Left ventricle myocardium superior (tissue), 1 donor: ENCODE measurements around the gene ARPC5. TPM values are rescaled to one million over a fixed set of nuclear protein-coding genes. Genes with fewer than 3 reads are reported as not detected.
"Not testable (repeated sequence)": the region's sequence is repeated elsewhere in the genome, so short reads cannot be mapped to it uniquely, and the experiment has no call there.

Experiments
- ATAC-seq: fragments of 200-7000 bp; cut with Tn5 transposase; one replicate; pipeline ENCODE4 v1.9.1; 2020; ENCODE audit warnings: mild to moderate bottlenecking, moderate library complexity
- DNase-seq: peaks from one replicate; pipeline ENCODE4 v3.0.0-alpha.2; 2020
- intact Hi-C: fragments of 100-400 bp; cut with micrococcal nuclease; formaldehyde crosslinking; loops from one replicate; pipeline ENCODE4 v1.11.0; 2022
- total RNA-seq: library from RNA; stranded (reverse); fragmentation: NEBNext Ultra II Directional; extraction: Animal tissue kit (Norgen Biotek cat#: 25700); gene quantifications from one replicate; pipeline ENCODE4 v1.2.1, GENCODE V29; 2021
- donor health status: DM: no; HTN: yes; CAD: no; lungs with severe emphysema.

ARPC5 gene
- total RNA-seq, 1 donor from 2014 or later, result 36.4 TPM

DNA sequence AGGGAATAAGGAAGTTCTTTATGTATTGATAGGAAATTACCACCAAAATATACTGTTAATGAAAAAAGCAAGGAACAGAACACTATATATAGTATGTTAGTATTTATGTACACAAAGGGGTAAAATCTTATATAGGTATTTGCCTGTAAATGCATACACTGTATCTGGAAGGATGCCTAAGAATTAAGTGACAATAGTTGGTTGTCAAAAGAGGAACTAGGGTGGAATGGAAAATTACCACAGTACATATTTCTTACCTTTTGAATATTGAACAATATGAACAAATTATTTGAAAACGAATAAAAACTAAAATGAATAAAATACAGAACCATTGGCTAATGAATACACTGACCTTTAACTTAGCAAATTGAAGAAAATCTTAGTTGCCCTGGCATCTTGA, 13.6 kb downstream of the ARPC5 start:
- intact Hi-C loops, result no loop called here
- DNase-seq (no peak), ATAC-seq (no peak)

- ATAC-seq, result no peak
- no peak for DNase-seq
- intact Hi-C loops, result no loop called here
These were observed 15.3 kb downstream of the ARPC5 start for GRCh38 chr1:183620311-183620710.

DNA sequence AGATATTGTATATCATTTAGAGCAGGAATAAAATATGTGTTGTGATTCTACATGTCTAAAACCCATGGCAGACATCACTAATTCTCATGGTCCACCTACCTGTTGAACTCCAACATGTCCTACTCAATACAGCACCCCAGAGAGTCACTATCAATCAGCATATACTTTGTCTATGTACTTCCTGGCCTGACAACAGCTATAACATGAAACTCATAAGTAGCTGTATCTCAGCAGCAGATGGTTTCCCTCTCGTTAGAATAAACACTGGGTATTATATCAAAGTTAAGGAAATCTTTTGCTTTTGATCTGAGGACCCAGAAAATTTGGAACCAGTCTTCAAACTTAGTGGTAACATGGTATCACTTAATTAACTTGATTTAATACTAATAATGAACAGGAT, 15.8 kb downstream of the ARPC5 start:
- DNase-seq (no peak), ATAC-seq (no peak)
- intact Hi-C loops, result no loop called here

- intact Hi-C loops, ATAC-seq, DNase-seq: not testable (repeated sequence)
These were observed 17.4 kb downstream of the ARPC5 start for GRCh38 chr1:183618202-183618601.

- DNase-seq, ATAC-seq, intact Hi-C loops: not testable (repeated sequence)
These were observed 22.6 kb downstream of the ARPC5 start for GRCh38 chr1:183612975-183613374.

DNA sequence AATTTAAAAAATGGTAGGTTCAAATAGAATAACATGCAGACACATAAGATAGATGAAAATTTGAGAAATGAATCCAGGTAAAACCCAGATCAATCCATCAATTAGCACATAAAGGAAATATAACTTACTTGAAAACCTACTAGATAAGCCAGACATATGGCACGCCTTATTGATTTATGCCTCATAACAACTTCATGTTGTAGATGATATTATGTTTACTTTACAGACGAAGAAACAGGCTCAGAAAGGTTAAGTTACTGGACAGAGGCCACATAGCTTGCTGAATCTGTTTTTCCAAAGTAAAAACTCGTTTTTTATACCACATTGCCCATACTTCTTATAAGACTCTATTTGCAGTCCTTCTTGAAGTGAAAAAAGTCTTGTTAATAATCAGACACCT, 23.2 kb downstream of the ARPC5 start:
- no peak for ATAC-seq
- intact Hi-C loops, result no loop called here

DNA sequence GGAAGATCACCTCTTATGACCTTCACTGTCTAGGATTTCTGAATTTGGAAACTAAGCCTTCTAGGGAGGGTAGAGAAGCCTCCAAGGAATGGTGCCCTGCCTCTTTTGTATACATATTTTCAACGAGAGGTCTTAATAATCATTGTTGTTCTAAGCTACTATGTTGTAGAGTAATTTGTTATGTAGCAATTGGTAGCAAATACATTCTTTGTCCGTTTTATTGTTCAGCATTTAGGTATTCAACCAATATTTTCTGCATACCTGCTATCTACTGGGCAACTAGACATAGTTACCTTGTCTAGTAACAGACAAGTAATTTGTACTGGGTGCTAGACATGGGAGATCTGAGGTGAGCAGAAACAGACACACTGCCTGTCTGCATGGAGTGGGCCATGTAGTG, 24.6 kb downstream of the ARPC5 start:
- intact Hi-C loops, result no loop called here
- DNase-seq, result no peak
- no peak for ATAC-seq

More for the DNA sequence above, 23.2 kb downstream of the ARPC5 start:
- DNase-seq, result no peak

DNA sequence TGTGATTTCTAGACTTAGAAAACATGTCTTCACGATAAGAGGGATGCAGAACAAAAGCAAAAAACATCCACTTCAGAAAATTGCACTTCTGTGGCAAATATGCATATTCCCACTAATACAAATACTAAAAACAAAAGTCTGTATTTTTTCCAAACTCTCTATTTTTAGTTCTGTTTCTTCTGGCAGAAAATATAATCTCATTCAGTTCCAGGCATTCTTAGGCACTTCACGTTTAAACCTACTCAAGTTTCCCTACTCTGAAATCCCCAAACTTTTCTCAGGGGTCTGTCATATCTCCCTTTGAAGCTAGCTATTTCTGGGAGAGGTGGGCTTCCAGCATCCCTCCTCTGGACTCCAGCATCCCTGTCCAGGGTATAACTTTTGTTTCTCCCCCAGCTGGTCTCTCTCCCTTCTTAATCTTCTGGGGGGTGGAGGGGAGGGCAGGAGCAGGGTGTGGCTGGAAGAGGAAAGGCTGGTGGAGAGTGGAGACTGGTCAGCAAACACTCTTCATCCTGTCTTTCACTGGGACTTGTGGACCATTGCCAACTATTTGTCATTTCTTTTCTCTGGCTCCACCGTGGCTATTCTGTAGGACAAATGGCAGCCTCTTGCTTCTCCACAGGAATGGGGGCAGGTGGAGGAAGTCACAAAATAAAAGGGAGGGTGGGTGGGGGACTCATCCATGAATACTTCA, 25.7 kb downstream of the ARPC5 start:
- no peak for DNase-seq
- ATAC-seq, result peak; percentile 72
- intact Hi-C loops, result no loop called here

- ATAC-seq (peak; percentile 90), DNase-seq (peak; percentile 74)
- intact Hi-C loops, result no loop called here
These were observed 26.3 kb downstream of the ARPC5 start for GRCh38 chr1:183609313-183609712.

GRCh38 chr1:183607322-183607980, 28.1 kb downstream of the ARPC5 start:
- DNase-seq (no peak), ATAC-seq (no peak)
- intact Hi-C loops, result no loop called here

DNA sequence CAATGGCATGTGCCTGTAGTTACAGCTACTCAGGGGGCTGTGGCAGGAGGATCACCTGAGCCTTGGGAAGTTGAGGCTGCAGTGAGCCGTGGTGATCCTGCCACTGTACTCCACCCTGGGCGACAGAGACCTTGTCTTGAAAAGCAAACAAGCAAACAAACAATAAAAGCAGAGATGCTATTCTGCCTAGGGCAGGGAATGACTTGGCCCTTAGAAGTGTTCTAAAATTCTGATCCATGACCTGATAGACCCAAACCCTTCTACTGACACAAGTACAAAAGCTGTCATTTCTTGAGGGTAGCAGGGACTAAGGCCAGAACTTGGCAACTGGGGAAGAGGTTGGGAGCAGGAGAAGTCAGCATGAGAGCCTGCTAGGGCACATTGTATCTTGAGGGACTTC, 29.7 kb downstream of the ARPC5 start:
- DNase-seq, result no peak
- intact Hi-C loops, result no loop called here
- no peak for ATAC-seq

DNA sequence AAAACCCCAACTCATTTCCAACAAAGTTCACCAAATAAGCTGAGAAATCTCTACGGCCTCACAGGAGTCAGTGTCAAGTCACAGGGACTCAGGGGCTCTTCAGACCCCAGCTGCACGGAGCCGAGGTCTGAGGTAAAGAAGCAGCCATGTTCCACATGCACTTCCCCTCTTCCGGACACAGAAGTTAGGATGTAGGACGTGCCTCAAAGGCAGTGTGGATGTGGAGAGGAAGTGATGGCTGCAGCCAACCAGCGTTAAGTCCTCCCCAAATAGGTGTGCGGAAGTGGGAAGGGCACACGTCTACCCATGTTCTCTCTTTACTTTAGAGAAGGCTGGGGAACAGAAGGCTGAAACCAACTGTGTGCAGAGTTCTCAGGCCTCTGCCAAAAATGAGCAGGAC, 30.8 kb downstream of the ARPC5 start:
- ATAC-seq (peak; percentile 28), DNase-seq (no peak)
- intact Hi-C loops, result no loop called here

DNA sequence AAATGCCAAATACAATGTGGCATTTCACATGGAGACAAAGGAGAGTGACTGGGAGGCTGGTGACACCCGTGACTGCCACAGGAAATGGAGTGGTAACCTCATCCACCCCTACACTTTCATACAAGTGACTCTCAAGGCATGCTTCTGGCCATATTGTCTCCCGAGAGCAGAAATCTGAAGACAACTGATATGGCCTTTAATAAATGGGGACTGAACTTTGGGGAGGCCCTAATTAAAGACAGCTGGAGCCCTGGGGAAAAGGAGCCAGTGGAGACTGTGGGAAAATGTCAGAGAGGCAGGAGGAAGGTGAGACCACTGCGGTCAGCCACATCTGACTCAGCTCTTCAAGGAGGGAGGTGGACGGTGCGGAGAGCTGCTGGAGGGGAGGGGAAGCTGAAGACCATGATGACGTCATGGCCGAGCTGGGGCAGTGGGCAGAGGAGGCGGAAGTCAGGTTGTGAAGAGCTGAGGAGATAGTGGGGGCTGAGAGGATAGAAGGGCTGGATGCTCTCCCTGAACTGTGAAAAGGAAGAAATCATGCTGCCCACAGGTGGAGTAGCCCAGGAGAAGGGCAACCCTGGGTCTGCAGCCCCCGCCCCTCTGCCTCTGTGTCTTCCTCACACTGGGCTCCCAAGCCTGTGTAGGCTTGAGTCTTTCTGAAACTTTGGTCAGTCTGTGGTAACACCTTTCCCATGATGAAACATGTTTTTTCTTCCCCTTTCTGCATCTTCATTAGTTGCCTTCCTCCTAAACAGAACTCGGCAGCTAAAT, 31.4 kb downstream of the ARPC5 start:
- DNase-seq, result no peak
- ATAC-seq, result peak; percentile 18
- intact Hi-C loops, result no loop called here

DNA sequence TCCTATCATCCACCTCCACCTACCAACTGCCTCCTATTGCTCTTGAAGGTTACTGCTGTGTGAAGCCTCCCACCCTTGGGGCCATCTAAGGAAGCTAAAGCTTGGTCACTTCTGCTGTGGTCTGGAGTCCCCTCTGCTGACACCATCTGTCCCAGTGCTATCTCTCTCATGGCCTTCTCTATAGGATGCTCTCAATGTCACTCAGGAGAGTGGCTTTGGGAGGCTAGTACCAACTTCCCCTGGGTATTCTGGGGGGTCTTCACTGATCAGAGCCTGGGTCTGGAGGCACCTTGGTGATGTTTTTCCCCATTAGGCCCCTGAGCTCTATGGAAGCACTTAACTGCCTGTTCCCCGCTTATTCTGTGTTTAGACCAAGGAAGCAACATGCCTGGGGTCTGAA, 33.1 kb downstream of the ARPC5 start:
- ATAC-seq (no peak), DNase-seq (no peak)
- intact Hi-C loops, result no loop called here

GRCh38 chr1:183600634-183601033, 34.9 kb downstream of the ARPC5 start:
- intact Hi-C loops, result no loop called here
- ATAC-seq (no peak), DNase-seq (no peak)

DNA sequence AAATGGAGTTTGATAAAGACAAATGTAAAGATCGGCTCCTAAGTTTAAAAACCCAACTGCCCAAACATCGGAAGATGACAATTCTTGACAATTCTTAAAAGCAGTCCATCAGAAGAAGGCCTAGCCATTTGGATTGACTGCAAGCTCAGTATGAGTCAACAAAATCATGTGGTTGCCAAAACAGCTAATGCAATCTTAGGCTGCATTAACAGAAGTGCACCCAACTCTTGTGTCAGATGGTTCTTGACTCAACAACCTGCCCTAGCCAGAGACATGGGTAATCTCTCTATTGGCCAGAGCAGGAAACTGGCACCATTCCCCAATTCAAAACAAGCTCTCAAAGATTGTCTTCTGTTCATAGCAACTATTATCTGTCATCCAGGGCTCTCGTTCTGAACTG, 35.4 kb downstream of the ARPC5 start:
- intact Hi-C loops, result no loop called here
- ATAC-seq (peak; percentile 82), DNase-seq (no peak)

GRCh38 chr1:183598386-183598785, 37.2 kb downstream of the ARPC5 start:
- intact Hi-C loops, result no loop called here
- no peak for DNase-seq
- ATAC-seq, result peak; percentile 23

GRCh38 chr1:183597656-183598347, 37.8 kb downstream of the ARPC5 start:
- ATAC-seq (no peak), DNase-seq (no peak)
- intact Hi-C loops, result no loop called here

DNA sequence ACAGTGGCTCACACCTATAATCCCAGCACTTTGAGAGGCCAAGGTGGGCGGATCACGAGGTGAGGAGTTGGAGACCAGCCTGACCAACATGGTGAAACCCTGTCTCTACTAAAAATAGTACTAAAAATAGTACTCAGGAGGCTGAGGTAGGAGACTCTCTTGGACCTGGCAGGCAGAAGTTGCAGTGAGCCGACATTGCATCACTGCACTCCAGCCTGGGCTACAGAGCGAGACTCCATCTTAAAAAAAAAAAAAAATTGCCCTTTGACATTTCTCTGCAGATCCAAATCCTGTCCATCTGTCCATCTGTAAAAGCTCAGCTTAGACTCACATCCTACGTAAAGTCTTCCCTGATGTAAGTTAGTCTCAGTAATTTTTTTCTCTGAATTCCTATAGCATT, 39.1 kb downstream of the ARPC5 start:
- DNase-seq, result no peak

GRCh38 chr1:183595537-183595936, 40.0 kb downstream of the ARPC5 start:
- intact Hi-C loops, result no loop called here
- ATAC-seq (no peak), DNase-seq (no peak)

More for the DNA sequence above, 39.1 kb downstream of the ARPC5 start:
- ATAC-seq, result no peak
- intact Hi-C loops, result no loop called here
